GM21526 (cell line): Measurements from ENCODE around the gene OBP2A.

Experiments
- ATAC-seq: cut with Tn5 transposase; IDR thresholded peaks from one replicate; pipeline ENCODE4 v1.9.1; 2021; ENCODE audit warnings: moderate library complexity; ENCODE audit not compliant: unreplicated experiment, low FRiP score

The OBP2A gene

GRCh38 chr9:135575995-135576631 is 30.2 kb downstream of the OBP2A start:
- ATAC-seq = no peak

GRCh38 chr9:135577256-135577655 is 31.3 kb downstream of the OBP2A start:
- ATAC-seq = no peak

GRCh38 chr9:135579356-135579755 is 33.4 kb downstream of the OBP2A start:
- ATAC-seq = no peak

GRCh38 chr9:135579889-135580660 is 34.1 kb downstream of the OBP2A start:
- ATAC-seq = no peak

GRCh38 chr9:135580664-135581380 is 34.9 kb downstream of the OBP2A start:
- no peak for ATAC-seq

GRCh38 chr9:135581636-135582426 is 35.9 kb downstream of the OBP2A start:
- no peak for ATAC-seq

GRCh38 chr9:135582541-135582940 is 36.6 kb downstream of the OBP2A start:
- no peak for ATAC-seq

GRCh38 chr9:135582966-135583687 is 37.2 kb downstream of the OBP2A start:
- no peak for ATAC-seq

- ATAC-seq = no peak
Observed at GRCh38 chr9:135583688-135584011, 37.7 kb downstream of the OBP2A start.

- ATAC-seq = no peak
Observed at GRCh38 chr9:135584371-135584770, 38.4 kb downstream of the OBP2A start.

- no peak for ATAC-seq
Observed at GRCh38 chr9:135584934-135585333, 39.0 kb downstream of the OBP2A start.

- no peak for ATAC-seq
Observed at GRCh38 chr9:135586601-135587109, 40.7 kb downstream of the OBP2A start.

GRCh38 chr9:135587658-135588057 is 41.7 kb downstream of the OBP2A start:
- no peak for ATAC-seq

- ATAC-seq = no peak
Observed at GRCh38 chr9:135588371-135588770, 42.4 kb downstream of the OBP2A start.

- ATAC-seq = no peak
Observed at GRCh38 chr9:135588886-135589595, 43.1 kb downstream of the OBP2A start.

- ATAC-seq = no peak
Observed at GRCh38 chr9:135589596-135590485, 43.9 kb downstream of the OBP2A start.

GRCh38 chr9:135590486-135591079 is 44.7 kb downstream of the OBP2A start:
- ATAC-seq = no peak
